K562 (cell line): ENCODE measurements around the gene C16orf74. TPM values are rescaled to one million over a fixed set of nuclear protein-coding genes. Genes with fewer than 3 reads are reported as not detected.

Experiments used
- DIDO1 ChIP-seq: fragments of 450-650 bp; IDR thresholded peaks from 2 replicates; pipeline ENCODE4 v1.6.1; 2016; ENCODE audit warnings: low read depth, missing biosample characterization, missing genetic modification characterization
- LCOR ChIP-seq: sonication (generic); formaldehyde crosslinking; IDR thresholded peaks from 2 replicates; pipeline ENCODE4 v1.8.0; 2022; ENCODE audit warnings: mild to moderate bottlenecking, missing genetic modification reagents
- MYC ChIP-seq, 2 experiments: fragments of 250-450 bp in 1 of 2; sonication (Bioruptor Pico) in 1 of 2; IDR thresholded peaks; 2 replicates each; pipeline versions ENCODE4 v1.5.1 to v1.6.1; 2012 to 2021; ENCODE audit warnings: low read depth in 2 of 2, borderline replicate concordance in 1 of 2, improper control_type of control experiment in 1 of 2, low read length in 1 of 2, mild to moderate bottlenecking in 1 of 2, moderate library complexity in 1 of 2
- NCOA6 ChIP-seq: fragments of 450-650 bp; IDR thresholded peaks from 2 replicates; pipeline ENCODE4 v1.6.1; 2017; ENCODE audit warnings: mild to moderate bottlenecking
- ZNF232 ChIP-seq: sonication (generic); formaldehyde crosslinking; IDR thresholded peaks from 2 replicates; pipeline ENCODE4 v1.8.0; 2022; ENCODE audit warnings: mild to moderate bottlenecking, missing genetic modification reagents
- ZNF561 ChIP-seq: fragments of 450-650 bp; formaldehyde crosslinking; conservative IDR thresholded peaks from 2 replicates; pipeline ENCODE4 v1.4.0; 2020; ENCODE audit warnings: mild to moderate bottlenecking, moderate library complexity
- polyA plus RNA-seq, 8 experiments: library from polyadenylated mRNA; depleted of rRNA in 4 of 8; stranded (reverse) in 5 of 8; unstranded in 3 of 8; fragments of >200 nt; fragmentation: Nextera tagmentation in 2 of 8; fragmentation: Illumina TruSeq in 1 of 8; extraction: Ambion mirVana in 2 of 8; extraction: Trizol in 1 of 8; gene quantifications; 2 replicates each; pipeline versions ENCODE4 v1.2.1 to v1.2.3, GENCODE V29; 2011 to 2014; ENCODE audit warnings: inconsistent platforms in 1 of 8, missing spikeins in 1 of 8
- total RNA-seq, 7 experiments: library from RNA; depleted of rRNA in 6 of 7; stranded (reverse); fragments of >200 nt in 6 of 7; fragmentation: Illumina TruSeq in 2 of 7; extraction: Trizol in 2 of 7; gene quantifications; 2 replicates each; pipeline versions ENCODE4 v1.2.1 to v1.2.3, GENCODE V29; 2011 to 2021; ENCODE audit warnings: low replicate concordance in 1 of 7
- TF ChIP-seq, protein P1 (sequence below): fragments of 250-450 bp; sonication (Bioruptor Pico); IDR thresholded peaks from 2 replicates; pipeline ENCODE4 v1.4.0; 2020; ENCODE audit warnings: mild to moderate bottlenecking
- TF ChIP-seq, protein P2 (sequence below): fragments of 250-450 bp; sonication (Bioruptor Pico); IDR thresholded peaks from 2 replicates; pipeline ENCODE4 v1.8.0; 2021; ENCODE audit warnings: borderline replicate concordance, mild to moderate bottlenecking, moderate library complexity; ENCODE audit not compliant: poor library complexity, severe bottlenecking
- TF ChIP-seq, protein P3 (sequence below): fragments of 250-450 bp; sonication (Bioruptor Pico); IDR thresholded peaks from 2 replicates; pipeline ENCODE4 v1.4.0; 2020; ENCODE audit warnings: mild to moderate bottlenecking, moderate library complexity, borderline replicate concordance
- TF ChIP-seq, protein P4 (sequence below): fragments of 450-650 bp; IDR thresholded peaks from 2 replicates; pipeline ENCODE4 v1.6.1; 2016

Gene C16orf74
- total and polyA plus RNA-seq, 9 of the 15 experiments (the other 6 are each of a cell fraction or from before 2014, with no cell fraction given): not detected

DNA sequence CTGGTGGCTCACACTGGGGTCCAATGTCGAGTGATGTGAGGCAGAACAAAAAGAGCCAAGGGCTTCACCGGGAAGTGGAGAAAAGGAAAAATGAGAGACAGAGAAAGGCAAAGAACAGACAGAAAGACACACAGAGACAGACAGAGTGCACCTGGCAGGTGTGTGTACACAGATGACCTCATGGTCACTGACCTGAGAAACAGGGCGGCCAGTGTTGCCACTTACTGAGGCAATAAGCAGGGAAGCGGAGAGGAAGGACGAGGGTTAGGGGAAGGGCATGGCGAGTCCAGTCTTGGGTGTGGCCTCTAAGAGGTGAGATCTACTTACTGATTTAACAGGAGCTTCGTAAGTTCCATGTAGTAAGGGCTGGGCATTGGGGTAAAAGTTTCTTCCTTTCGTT is 69.6 kb downstream of the C16orf74 start (continued):
- TF ChIP-seq, protein P1, sequence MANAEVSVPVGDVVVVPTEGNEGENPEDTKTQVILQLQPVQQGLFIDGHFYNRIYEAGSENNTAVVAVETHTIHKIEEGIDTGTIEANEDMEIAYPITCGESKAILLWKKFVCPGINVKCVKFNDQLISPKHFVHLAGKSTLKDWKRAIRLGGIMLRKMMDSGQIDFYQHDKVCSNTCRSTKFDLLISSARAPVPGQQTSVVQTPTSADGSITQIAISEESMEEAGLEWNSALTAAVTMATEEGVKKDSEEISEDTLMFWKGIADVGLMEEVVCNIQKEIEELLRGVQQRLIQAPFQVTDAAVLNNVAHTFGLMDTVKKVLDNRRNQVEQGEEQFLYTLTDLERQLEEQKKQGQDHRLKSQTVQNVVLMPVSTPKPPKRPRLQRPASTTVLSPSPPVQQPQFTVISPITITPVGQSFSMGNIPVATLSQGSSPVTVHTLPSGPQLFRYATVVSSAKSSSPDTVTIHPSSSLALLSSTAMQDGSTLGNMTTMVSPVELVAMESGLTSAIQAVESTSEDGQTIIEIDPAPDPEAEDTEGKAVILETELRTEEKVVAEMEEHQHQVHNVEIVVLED: no peak
- TF ChIP-seq NCOA6 (no peak), LCOR (CRISPR knock-in tag) (no peak), MYC (IDR thresholded peaks at IDR 0.05; ENCODE audit: low read depth, low read length) (no peak), MYC (CRISPR knock-in tag; IDR thresholded peaks at IDR 0.05; ENCODE audit: borderline replicate concordance, low read depth) (no peak), ZNF232 (CRISPR knock-in tag) (no peak), ZNF561 (CRISPR knock-in tag) (no peak), DIDO1 (no peak)
- TF ChIP-seq, protein P2, sequence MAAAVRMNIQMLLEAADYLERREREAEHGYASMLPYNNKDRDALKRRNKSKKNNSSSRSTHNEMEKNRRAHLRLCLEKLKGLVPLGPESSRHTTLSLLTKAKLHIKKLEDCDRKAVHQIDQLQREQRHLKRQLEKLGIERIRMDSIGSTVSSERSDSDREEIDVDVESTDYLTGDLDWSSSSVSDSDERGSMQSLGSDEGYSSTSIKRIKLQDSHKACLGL (CRISPR knock-in tag): no peak
- TF ChIP-seq, protein P3, sequence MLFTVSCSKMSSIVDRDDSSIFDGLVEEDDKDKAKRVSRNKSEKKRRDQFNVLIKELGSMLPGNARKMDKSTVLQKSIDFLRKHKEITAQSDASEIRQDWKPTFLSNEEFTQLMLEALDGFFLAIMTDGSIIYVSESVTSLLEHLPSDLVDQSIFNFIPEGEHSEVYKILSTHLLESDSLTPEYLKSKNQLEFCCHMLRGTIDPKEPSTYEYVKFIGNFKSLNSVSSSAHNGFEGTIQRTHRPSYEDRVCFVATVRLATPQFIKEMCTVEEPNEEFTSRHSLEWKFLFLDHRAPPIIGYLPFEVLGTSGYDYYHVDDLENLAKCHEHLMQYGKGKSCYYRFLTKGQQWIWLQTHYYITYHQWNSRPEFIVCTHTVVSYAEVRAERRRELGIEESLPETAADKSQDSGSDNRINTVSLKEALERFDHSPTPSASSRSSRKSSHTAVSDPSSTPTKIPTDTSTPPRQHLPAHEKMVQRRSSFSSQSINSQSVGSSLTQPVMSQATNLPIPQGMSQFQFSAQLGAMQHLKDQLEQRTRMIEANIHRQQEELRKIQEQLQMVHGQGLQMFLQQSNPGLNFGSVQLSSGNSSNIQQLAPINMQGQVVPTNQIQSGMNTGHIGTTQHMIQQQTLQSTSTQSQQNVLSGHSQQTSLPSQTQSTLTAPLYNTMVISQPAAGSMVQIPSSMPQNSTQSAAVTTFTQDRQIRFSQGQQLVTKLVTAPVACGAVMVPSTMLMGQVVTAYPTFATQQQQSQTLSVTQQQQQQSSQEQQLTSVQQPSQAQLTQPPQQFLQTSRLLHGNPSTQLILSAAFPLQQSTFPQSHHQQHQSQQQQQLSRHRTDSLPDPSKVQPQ: no peak
- TF ChIP-seq, protein P4, sequence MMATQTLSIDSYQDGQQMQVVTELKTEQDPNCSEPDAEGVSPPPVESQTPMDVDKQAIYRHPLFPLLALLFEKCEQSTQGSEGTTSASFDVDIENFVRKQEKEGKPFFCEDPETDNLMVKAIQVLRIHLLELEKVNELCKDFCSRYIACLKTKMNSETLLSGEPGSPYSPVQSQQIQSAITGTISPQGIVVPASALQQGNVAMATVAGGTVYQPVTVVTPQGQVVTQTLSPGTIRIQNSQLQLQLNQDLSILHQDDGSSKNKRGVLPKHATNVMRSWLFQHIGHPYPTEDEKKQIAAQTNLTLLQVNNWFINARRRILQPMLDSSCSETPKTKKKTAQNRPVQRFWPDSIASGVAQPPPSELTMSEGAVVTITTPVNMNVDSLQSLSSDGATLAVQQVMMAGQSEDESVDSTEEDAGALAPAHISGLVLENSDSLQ: no peak
